Mucosa of rectum (tissue), 2 donors: ENCODE data around the gene ZNF532.

Source experiments
- H3K27ac ChIP-seq, 2 donors: one replicate each; pipeline ENCODE4 v1.7.0; 2013; ENCODE audit warnings: inconsistent platforms in 2 of 2, low read depth in 2 of 2, low read length in 2 of 2
- H3K27me3 ChIP-seq, 2 donors: one replicate each; pipeline ENCODE4 v1.7.0; 2013; ENCODE audit warnings: low read length in 2 of 2; ENCODE audit not compliant: control insufficient read depth in 2 of 2, insufficient read depth in 2 of 2
- H3K36me3 ChIP-seq, 2 donors: one replicate each; pipeline ENCODE4 v1.7.0; 2013; ENCODE audit warnings: low read length in 2 of 2; ENCODE audit not compliant: control insufficient read depth in 2 of 2, insufficient read depth in 2 of 2
- H3K4me1 ChIP-seq, 2 donors: one replicate each; pipeline ENCODE4 v1.7.0; 2013; ENCODE audit warnings: low read length in 2 of 2, mild to moderate bottlenecking in 1 of 2; ENCODE audit not compliant: control insufficient read depth in 2 of 2, insufficient read depth in 2 of 2
- H3K4me3 ChIP-seq, 2 donors: one replicate each; pipeline ENCODE4 v1.7.0; 2013; ENCODE audit warnings: low read length in 2 of 2
- H3K9ac ChIP-seq, 2 donors: one replicate each; pipeline ENCODE4 v1.7.0; 2013; ENCODE audit warnings: low read length in 2 of 2, low read depth in 1 of 2, mild to moderate bottlenecking in 1 of 2
- H3K9me3 ChIP-seq, 2 donors: one replicate each; pipeline ENCODE4 v1.7.0; 2013; ENCODE audit warnings: low read length in 2 of 2; ENCODE audit not compliant: control insufficient read depth in 2 of 2
- donor health status: healthy.
- donor health status: Normal muscosa, but diverticular disease.

ZNF532 gene

DNA sequence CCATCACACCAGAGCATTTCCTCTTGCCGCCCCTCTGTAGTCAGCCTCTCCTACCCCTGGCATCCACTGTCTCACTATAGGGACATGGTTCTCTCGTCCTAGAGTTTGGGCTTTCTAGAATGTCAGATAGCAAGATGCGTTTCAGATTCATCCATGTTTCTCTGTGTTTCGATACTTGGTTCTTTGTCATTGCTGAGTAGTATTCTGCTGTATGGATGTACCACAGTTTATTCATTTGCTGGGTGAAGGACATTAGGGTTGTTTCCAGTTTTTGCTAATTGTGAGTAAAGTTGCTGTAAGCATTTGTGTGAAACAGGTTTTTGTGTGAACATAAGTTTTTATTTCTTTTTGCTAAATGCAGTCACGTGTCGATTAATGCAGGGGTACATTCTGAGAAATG is 3.8 kb downstream of the ZNF532 start:
- H3K4me3 ChIP-seq: no peak overlapping the region
- no peaks in the 10 kb centered on the region for H3K36me3 ChIP-seq
- H3K9ac ChIP-seq: no peak overlapping the region
- H3K27ac ChIP-seq: no peak overlapping the region
- peaks cover 0 to 6% of the 10 kb centered on the region in 2 donors for H3K4me1 ChIP-seq
- no peaks in the 10 kb centered on the region for H3K9me3 ChIP-seq
- no peaks in the 10 kb centered on the region for H3K27me3 ChIP-seq

DNA sequence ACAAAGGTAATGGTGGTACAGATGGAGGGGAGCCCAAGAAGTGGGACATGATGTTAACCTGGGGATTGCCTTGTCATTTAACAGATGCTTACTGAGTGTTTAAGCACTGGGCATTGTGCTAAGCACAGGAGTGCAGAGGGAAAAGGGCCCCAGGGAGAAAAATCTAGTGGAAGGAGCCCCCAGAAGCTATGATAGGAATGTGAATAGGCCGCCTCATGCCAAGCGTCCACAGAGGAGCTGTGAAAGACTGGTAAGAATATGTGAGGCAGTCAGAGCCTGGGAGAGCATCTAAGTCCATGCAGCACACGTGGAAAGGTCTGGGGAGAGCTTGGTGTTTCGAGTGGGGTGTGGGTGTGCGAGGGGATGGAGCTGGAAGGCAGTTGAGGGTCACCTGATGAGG is 5.5 kb downstream of the ZNF532 start:
- Histone ChIP-seq H3K9me3 (no peaks in the 10 kb centered on the region), H3K36me3 (no peaks in the 10 kb centered on the region), H3K9ac (no peak overlapping the region), H3K4me1 (no peaks in the 10 kb centered on the region), H3K27ac (no peak overlapping the region), H3K27me3 (no peaks in the 10 kb centered on the region), H3K4me3 (no peak overlapping the region)

DNA sequence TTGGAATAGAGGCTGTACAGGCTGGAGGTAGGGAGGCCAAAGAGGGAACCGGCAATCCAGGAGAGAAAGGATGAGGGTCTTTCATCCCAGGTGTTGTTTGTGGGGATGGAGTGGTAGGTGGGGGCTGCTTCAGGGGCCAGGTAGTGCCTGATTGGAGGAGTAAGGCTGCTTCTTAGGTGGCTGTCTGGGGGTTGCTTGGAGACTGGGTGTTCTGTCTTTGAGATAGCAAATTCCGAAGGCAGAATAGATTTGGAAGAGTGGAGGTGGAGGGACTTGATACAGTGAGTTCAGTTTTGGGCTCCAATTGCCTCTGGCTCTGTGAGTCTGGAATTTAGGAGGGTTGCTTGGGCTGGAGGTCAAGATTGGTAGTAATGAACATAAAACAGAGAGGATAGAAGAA is 5.9 kb downstream of the ZNF532 start:
- no peaks in the 10 kb centered on the region for H3K27me3 ChIP-seq
- no peaks in the 10 kb centered on the region for H3K4me1 ChIP-seq
- H3K9ac ChIP-seq: no peak overlapping the region
- no peaks in the 10 kb centered on the region for H3K36me3 ChIP-seq
- no peak overlapping the region for H3K4me3 ChIP-seq
- no peaks in the 10 kb centered on the region for H3K9me3 ChIP-seq
- no peak overlapping the region for H3K27ac ChIP-seq

DNA sequence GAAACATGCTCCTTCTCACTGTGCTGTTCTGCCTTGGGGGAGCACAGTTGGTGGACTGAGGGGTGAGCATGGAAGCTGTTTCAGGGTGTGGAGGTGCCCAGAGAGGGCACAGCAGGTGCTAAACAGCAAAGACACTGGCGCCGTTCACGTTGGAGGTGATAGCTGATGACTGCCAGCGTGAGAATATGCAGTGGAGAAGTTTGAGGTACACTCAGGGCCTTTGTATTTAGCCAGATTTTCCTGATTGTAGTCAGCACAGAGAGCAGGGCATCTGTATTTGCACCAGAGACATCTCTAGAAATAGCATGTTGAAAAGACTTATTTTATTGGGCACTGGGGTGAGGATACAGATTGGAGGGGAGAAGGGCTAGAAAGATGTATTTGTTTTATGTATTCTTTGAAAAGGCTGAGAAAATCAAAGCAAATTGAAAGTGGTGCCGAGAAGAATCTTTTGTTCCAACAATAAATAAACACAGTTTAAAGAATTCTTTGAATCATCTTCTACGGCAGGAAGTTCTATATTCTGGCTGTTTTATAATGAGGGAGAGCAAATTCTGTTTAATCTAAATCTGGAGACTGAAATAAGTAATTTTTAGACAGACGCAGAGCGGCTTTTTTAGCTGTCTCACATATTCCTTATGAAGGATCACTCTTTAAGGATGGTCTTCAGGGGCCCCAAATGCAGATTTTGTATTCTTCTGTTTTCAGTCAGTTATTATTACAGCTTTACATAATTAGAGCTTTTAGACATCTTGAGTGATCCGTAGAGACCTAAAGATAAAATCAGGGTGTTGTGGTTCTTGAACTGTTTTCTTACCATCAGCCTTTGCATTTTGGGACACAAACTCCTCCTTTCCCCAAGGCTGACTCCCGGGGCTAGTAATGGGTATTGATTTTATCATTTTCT is 7.1 kb downstream of the ZNF532 start:
- Histone ChIP-seq H3K36me3 (no peaks in the 10 kb centered on the region), H3K9me3 (no peaks in the 10 kb centered on the region), H3K4me1 (no peaks in the 10 kb centered on the region), H3K4me3 (no peak overlapping the region), H3K27me3 (no peaks in the 10 kb centered on the region), H3K9ac (no peak overlapping the region), H3K27ac (no peak overlapping the region)

DNA sequence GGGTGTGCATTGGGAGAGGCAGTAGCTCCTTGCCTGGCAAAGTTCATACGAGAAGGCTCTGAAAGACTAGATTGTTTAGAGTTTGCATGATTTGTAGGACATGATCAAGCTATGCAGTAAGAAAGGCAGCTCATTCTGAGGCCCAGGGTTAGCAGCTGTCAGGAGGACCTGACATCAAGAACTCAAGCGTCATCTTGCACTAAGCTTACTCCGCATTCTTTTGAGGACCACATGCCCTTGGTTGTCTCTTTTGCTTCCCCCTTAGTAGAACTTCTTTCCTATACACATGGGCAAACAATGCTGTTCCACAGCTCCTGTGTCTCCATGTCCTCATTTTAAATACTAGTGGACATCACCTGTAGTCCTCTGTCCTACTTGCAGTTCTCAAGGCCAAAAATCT is 14.0 kb downstream of the ZNF532 start:
- no peaks in the 10 kb centered on the region for H3K9me3 ChIP-seq
- no peak overlapping the region for H3K4me3 ChIP-seq
- no peak overlapping the region for H3K9ac ChIP-seq
- no peaks in the 10 kb centered on the region for H3K4me1 ChIP-seq
- peaks cover 0 to 2% of the 10 kb centered on the region in 2 donors for H3K36me3 ChIP-seq
- H3K27me3 ChIP-seq: no peaks in the 10 kb centered on the region
- no peak overlapping the region for H3K27ac ChIP-seq

DNA sequence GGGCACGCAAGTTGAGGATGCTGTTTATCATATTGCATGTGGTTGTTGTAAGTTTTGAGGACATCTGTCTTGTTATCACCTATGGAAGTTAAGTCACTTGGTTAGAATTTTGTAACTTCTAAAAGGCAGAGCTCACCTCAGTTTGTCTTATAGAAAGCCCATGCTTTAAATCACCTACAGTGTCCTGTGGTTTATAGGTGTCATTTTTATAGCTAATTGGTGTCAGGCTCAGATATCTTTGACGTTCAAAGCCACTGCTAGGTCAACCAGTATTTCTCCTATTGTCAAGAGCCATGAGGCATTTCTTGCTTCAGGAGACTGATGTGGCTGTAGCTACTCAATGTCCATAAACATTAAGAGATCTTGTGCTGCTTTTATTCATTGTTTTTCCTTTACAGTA is 16.8 kb downstream of the ZNF532 start:
- Histone ChIP-seq H3K9me3 (no peaks in the 10 kb centered on the region), H3K27me3 (no peaks in the 10 kb centered on the region), H3K27ac (no peak overlapping the region), H3K4me1 (no peaks in the 10 kb centered on the region), H3K9ac (no peak overlapping the region), H3K4me3 (no peak overlapping the region), H3K36me3 (peaks cover 0 to 2% of the 10 kb centered on the region in 2 donors)

DNA sequence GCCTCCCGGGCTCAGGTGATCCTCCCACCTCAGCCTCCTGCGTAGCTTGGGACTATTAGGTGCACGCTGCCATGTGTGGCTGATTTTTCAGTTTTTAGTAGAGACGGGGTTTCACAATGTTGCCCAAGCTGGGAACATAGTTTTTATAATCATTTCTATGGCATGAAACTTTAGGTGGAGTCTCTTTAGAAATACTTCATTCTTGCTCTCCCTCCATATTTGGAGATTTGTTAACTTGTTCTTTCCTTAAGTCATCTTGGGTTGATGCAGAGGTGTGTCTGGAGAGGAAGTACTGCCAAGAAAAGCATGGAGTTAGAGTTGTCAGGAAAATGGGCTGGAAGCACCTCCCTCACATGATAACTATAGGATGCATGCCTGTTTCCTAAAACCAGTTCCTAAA is 17.4 kb downstream of the ZNF532 start:
- H3K27me3 ChIP-seq: no peaks in the 10 kb centered on the region
- H3K9me3 ChIP-seq: no peaks in the 10 kb centered on the region
- no peak overlapping the region for H3K9ac ChIP-seq
- peaks cover 0 to 2% of the 10 kb centered on the region in 2 donors for H3K4me1 ChIP-seq
- no peak overlapping the region for H3K27ac ChIP-seq
- peaks cover 0 to 2% of the 10 kb centered on the region in 2 donors for H3K36me3 ChIP-seq
- no peak overlapping the region for H3K4me3 ChIP-seq

DNA sequence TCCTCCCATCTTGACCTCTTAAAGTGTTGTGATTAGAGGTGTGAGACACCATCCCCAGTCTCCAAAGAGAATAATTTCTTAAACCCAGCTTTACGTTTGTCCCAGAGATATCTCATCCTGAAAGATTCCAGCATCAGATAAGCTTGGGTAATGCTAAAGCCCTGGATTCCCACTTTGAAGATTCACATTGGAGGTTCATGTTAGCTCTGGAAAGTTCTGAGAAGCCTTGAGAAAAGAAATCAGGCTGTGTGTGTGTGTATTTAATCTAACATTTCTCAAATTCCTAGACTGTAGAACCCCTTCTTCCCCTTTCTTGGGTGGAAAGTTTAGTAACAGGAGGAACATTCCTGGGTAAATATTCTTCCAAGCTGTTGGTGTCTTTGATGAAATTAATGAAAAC is 18.0 kb downstream of the ZNF532 start:
- peaks cover 0 to 5% of the 10 kb centered on the region in 2 donors for H3K4me1 ChIP-seq
- H3K27me3 ChIP-seq: no peaks in the 10 kb centered on the region
- no peaks in the 10 kb centered on the region for H3K9me3 ChIP-seq
- no peak overlapping the region for H3K4me3 ChIP-seq
- peaks cover 0 to 2% of the 10 kb centered on the region in 2 donors for H3K36me3 ChIP-seq
- no peak overlapping the region for H3K9ac ChIP-seq
- no peak overlapping the region for H3K27ac ChIP-seq

DNA sequence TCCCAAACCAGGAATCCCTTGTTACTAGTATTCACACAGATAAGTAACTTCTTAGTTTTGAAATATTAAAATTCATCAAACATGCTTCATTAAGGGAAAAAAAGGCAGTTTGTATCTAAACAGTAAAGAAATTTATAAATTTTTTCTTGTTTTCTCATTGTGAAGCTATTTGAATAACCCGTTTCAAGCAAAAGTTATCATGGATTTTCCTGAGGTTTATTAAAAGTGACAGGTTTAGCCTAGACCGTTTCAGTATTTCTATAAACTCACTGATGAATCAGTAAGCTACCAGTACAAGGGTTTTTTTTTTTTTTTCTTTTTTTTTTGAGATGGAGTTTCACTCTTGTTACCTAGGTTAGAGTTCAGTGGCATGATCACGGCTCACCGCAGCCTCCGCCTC is 20.0 kb downstream of the ZNF532 start:
- no peak overlapping the region for H3K9ac ChIP-seq
- H3K36me3 ChIP-seq: no peaks in the 10 kb centered on the region
- H3K4me3 ChIP-seq: no peak overlapping the region
- no peaks in the 10 kb centered on the region for H3K9me3 ChIP-seq
- H3K27me3 ChIP-seq: no peaks in the 10 kb centered on the region
- H3K4me1 ChIP-seq: peaks cover 0 to 5% of the 10 kb centered on the region in 2 donors
- H3K27ac ChIP-seq: no peak overlapping the region

DNA sequence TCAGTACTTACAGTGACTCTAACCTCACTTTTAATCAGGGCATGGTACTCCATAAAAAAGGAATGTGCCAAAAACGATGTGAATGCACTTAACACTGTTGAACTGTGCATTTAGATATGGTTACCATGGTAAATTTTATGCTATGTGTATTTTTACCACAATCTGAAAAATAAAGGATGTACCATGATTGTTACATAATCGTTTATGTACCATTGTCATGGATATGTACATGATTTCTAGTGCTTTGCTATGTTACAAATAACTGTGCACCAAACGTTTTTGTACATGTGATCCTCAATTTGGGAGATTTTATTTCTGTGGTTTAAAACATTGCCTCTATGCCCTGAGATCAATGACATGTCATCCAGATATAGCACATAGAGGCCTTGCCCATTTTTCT is 21.8 kb downstream of the ZNF532 start:
- Histone ChIP-seq H3K9me3 (no peaks in the 10 kb centered on the region), H3K36me3 (no peaks in the 10 kb centered on the region), H3K4me3 (no peak overlapping the region), H3K4me1 (peaks cover 0 to 5% of the 10 kb centered on the region in 2 donors), H3K9ac (no peak overlapping the region), H3K27ac (peak overlapping the region in 1 of 2 donors; percentile 56), H3K27me3 (no peaks in the 10 kb centered on the region)
